ENCODE measurements around the gene REXO2. TPM values are rescaled to one million over a fixed set of nuclear protein-coding genes. Genes with fewer than 3 reads are reported as not detected.

The REXO2 gene
- 110 and 133 TPM in 2 replicates for total RNA-seq

GRCh38 chr11:114439229-114440120 lies at the start of gene REXO2:
REXO2 (plus strand) TSS chr11:114439467; CDS start chr11:114439529, 62 bp downstream.

GRCh38 chr11:114400216-114400914 lies 38.9 kb upstream of the REXO2 start, which contains the start of the genes C11orf71 and RBM7:
C11orf71 (minus strand) TSS chr11:114400511; CDS start chr11:114400331, 180 bp downstream.
RBM7 (plus strand) TSS chr11:114400666; CDS start chr11:114400672, 6 bp downstream.

Other genes with a start within 250 kb of the REXO2 start
- 719 and 1,669 TPM in 2 replicates for gene NNMT, start 143.1 kb upstream of the REXO2 start, total RNA-seq
- 1.5 and 5.5 TPM in 2 replicates for gene C11orf71, start 39.0 kb upstream of the REXO2 start, total RNA-seq
- 22.8 and 37.8 TPM in 2 replicates for gene RBM7, start 38.8 kb upstream of the REXO2 start, total RNA-seq
- gene NXPE1, start 120.4 kb downstream of the REXO2 start, total RNA-seq, result not detected in 2 replicates
- gene NXPE4, start 156.3 kb downstream of the REXO2 start, total RNA-seq, result not detected in 2 replicates
- 0.16 TPM in 1 of 2 replicates, not detected in the other for gene NXPE2, start 239.1 kb downstream of the REXO2 start, total RNA-seq